Activated naive CD4-positive, alpha-beta T cell treated with anti-CD3 and anti-CD28 coated beads, Interleukin-2, amount 50 U/mL, for 16 hours (primary cell): ENCODE measurements around the gene STK11IP.

Source experiments
- DNase-seq: peaks from one replicate; pipeline ENCODE4 v3.0.0-alpha.2; 2020

STK11IP gene

GRCh38 chr2:219563271-219563928 lies 34.3 kb upstream of the STK11IP start:
- no peak for DNase-seq

- no peak for DNase-seq
These were observed 32.3 kb upstream of the STK11IP start for GRCh38 chr2:219565130-219566080.

- DNase-seq = no peak
These were observed 31.0 kb upstream of the STK11IP start for GRCh38 chr2:219566640-219567039.

- no peak for DNase-seq
These were observed 30.5 kb upstream of the STK11IP start for GRCh38 chr2:219567131-219567530.

- no peak for DNase-seq
These were observed 29.8 kb upstream of the STK11IP start for GRCh38 chr2:219567791-219568361.

GRCh38 chr2:219569041-219569440 lies 28.6 kb upstream of the STK11IP start:
- DNase-seq = no peak

GRCh38 chr2:219569635-219570034 lies 28.0 kb upstream of the STK11IP start:
- no peak for DNase-seq

- no peak for DNase-seq
These were observed 27.3 kb upstream of the STK11IP start for GRCh38 chr2:219570194-219570923.

GRCh38 chr2:219570924-219571310 lies 26.7 kb upstream of the STK11IP start:
- DNase-seq = no peak

GRCh38 chr2:219571311-219572236 lies 26.1 kb upstream of the STK11IP start, which contains the start of gene OBSL1:
OBSL1 (minus strand) TSS chr2:219571539; CDS start chr2:219571232, 307 bp downstream.
- no peak for DNase-seq

- no peak for DNase-seq
These were observed 25.2 kb upstream of the STK11IP start, which contains the start of gene INHA for GRCh38 chr2:219572237-219573001. INHA (plus strand) TSS chr2:219572310; CDS start chr2:219572375, 65 bp downstream.

GRCh38 chr2:219573166-219573565 lies 24.5 kb upstream of the STK11IP start:
- DNase-seq = no peak

GRCh38 chr2:219574484-219575311 lies 23.0 kb upstream of the STK11IP start:
- no peak for DNase-seq

GRCh38 chr2:219575566-219576504 lies 21.8 kb upstream of the STK11IP start:
- no peak for DNase-seq

GRCh38 chr2:219576505-219577388 lies 20.9 kb upstream of the STK11IP start:
- no peak for DNase-seq

GRCh38 chr2:219578811-219579613 lies 18.6 kb upstream of the STK11IP start:
- no peak for DNase-seq

- no peak for DNase-seq
These were observed 16.3 kb upstream of the STK11IP start for GRCh38 chr2:219581346-219581745.
